ENCODE data around the gene TMEM30A.

Gene TMEM30A

GRCh38 chr6:75284632-75285282, at the start of gene TMEM30A:
TMEM30A (minus strand) TSS chr6:75284792; CDS start chr6:75284638, 154 bp downstream.
- DNase-seq (ENCODE audit: low spot score), result peak; percentile 87

- DNase-seq (ENCODE audit: low spot score), result no peak
Measured at GRCh38 chr6:75333676-75334200, 49.1 kb upstream of the TMEM30A start.

GRCh38 chr6:75331151-75331550, 46.6 kb upstream of the TMEM30A start:
- no peak for DNase-seq (ENCODE audit: low spot score)

GRCh38 chr6:75329703-75330102, 45.1 kb upstream of the TMEM30A start:
- DNase-seq (ENCODE audit: low spot score), result no peak

GRCh38 chr6:75327807-75328206, 43.2 kb upstream of the TMEM30A start:
- no peak for DNase-seq (ENCODE audit: low spot score)

GRCh38 chr6:75326557-75327258, 42.1 kb upstream of the TMEM30A start:
- no peak for DNase-seq (ENCODE audit: low spot score)

GRCh38 chr6:75318900-75319299, 34.3 kb upstream of the TMEM30A start:
- no peak for DNase-seq (ENCODE audit: low spot score)

- no peak for DNase-seq (ENCODE audit: low spot score)
Measured at GRCh38 chr6:75317503-75318206, 33.1 kb upstream of the TMEM30A start.

GRCh38 chr6:75315978-75316377, 31.4 kb upstream of the TMEM30A start:
- DNase-seq (ENCODE audit: low spot score), result no peak

- no peak for DNase-seq (ENCODE audit: low spot score)
Measured at GRCh38 chr6:75308250-75308988, 23.8 kb upstream of the TMEM30A start.

- no peak for DNase-seq (ENCODE audit: low spot score)
Measured at GRCh38 chr6:75307364-75308004, 22.9 kb upstream of the TMEM30A start.

GRCh38 chr6:75306064-75306463, 21.5 kb upstream of the TMEM30A start:
- no peak for DNase-seq (ENCODE audit: low spot score)

GRCh38 chr6:75305573-75305972, 21.0 kb upstream of the TMEM30A start:
- DNase-seq (ENCODE audit: low spot score), result no peak

GRCh38 chr6:75302280-75302679, 17.7 kb upstream of the TMEM30A start:
- no peak for DNase-seq (ENCODE audit: low spot score)

GRCh38 chr6:75301537-75301936, 16.9 kb upstream of the TMEM30A start:
- DNase-seq (ENCODE audit: low spot score), result no peak

GRCh38 chr6:75301088-75301487, 16.5 kb upstream of the TMEM30A start:
- DNase-seq (ENCODE audit: low spot score), result no peak

GRCh38 chr6:75300531-75300855, 15.9 kb upstream of the TMEM30A start:
- no peak for DNase-seq (ENCODE audit: low spot score)

- DNase-seq (ENCODE audit: low spot score), result no peak
Measured at GRCh38 chr6:75299801-75300530, 15.4 kb upstream of the TMEM30A start.

GRCh38 chr6:75296811-75297779, 12.5 kb upstream of the TMEM30A start:
- DNase-seq (ENCODE audit: low spot score), result peak; percentile 6

GRCh38 chr6:75292555-75292954, 8.0 kb upstream of the TMEM30A start:
- no peak for DNase-seq (ENCODE audit: low spot score)
